ENCODE data around the gene CEMP1. TPM values are rescaled to one million over a fixed set of nuclear protein-coding genes. Genes with fewer than 3 reads are reported as not detected.
"Not testable (repeated sequence)": the region's sequence is repeated elsewhere in the genome, so short reads cannot be mapped to it uniquely, and the experiment has no call there.

CEMP1 gene
- total RNA-seq, 1 experiment from 2014 or later, result 0.08 TPM

DNA sequence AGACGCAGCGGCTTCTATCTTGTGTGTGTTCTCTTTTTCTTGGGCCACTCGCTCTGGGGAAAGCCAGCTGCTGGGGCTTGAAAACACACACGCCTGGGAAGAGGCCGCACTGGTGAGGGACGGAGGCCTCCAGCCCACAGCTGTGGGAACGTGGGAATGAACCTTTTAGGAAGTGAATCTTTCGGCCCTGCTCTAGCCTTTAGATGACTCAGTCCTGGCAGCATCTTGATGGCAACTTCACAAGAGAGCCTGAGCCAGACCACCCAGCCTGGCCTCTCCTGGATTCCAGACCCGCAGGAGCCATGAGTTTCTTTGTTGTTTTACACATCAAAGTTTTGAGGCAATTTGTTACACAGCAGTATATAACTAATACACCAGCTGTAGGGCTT is 4.4 kb upstream of the CEMP1 start:
- DNase-seq (ENCODE audit: low spot score), result no peak

DNA sequence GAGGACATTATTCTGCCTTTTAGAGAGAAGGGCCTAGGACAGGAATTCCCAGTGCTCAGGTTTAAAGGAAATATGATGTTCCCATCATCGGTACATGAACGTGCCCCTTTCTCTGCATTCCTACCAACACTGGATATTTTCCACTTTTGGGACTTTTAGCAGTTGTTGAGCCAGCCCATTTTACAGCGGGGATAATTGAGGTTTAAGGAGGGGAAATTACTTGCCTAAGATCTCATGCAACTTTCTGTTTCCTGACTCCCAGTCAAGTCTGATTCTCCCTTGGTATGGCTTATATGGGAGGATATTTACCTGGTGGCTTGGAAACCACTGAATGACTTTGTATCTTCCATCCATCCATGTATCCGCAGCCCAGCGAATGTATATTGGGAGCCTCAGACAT is 3.1 kb upstream of the CEMP1 start:
- not testable (repeated sequence) for DNase-seq (ENCODE audit: low spot score)

DNA sequence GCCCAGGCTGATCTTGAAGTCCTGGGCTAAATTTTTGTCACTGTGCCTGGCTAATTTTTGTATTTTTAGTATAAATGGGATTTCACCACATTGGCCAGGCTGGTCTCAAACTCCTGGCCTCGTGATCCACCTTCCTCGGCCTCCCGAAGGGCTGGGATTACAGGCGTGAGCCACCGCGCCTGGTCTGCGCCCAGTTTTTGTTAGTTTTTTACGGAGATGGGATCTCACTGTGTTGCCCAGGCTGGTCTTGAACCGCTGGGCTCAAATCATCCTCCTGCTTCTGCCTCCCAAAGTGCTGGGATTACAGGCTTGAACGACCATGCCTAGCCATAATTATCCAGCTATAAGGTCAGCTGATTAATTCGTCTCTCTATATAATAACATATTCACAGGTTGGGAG is 2.7 kb upstream of the CEMP1 start:
- no peak for DNase-seq (ENCODE audit: low spot score)

DNA sequence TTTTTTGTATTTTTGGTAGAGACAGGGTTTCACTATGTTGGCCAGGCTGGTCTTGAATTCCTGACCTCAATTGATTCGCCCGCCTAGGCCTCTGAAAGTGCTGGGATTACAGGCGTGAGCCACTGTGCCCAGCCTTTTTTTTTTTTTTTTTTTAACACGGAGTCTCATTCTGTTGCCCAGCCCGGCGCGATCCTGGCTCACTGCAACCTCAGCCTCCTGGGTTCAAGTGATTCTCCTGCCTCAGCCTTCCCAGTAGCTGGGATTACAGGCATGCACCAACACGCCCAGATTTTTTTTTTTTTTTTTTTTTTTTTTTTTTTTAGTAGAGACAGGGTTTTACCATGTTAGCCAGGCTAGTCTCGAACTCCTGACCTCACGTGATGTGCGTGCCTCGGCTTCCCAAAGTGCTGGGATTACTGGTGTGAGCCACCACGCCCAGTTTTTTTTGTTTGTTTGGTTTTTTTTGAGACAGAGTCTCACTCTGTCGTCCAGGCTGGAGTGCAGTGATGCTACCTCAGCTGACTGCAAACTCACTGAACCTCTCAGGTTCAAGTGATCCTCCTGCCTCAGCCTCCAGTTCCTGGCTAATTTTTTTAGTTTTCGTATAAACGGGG is 2.0 kb upstream of the CEMP1 start:
- DNase-seq (ENCODE audit: low spot score), result not testable (repeated sequence)

DNA sequence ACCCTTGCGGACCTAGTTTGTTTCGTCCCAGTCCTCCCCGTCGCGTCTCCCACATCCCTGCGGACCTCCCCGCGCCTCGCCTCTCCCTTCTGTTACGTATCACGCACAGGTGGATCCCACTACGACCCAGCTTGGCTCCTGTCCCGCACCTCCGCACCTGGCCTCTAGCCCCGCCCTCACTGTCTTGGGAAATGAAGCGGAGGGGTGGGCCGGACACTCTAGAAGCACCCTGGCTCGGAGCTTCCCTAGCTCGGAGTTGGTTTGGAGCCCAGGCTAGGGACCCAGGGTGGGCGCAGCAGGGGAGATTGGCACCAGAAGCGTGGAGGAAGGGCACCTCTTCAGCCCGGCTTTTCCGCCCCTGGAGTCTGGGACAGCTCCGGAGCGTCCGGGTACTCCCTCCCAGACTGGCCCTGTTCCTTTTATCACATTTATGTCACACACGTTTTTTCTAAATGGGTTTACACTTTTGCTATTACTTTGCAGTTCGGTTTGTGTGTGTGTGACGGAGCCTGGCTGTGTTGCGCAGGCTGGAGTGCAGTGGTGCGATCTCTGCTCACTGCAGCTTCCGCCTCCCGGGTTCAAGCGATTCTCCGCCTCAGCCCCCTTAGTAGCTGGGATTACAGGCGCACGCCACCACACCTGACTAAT is 1.4 kb upstream of the CEMP1 start:
- no peak for DNase-seq (ENCODE audit: low spot score)

DNA sequence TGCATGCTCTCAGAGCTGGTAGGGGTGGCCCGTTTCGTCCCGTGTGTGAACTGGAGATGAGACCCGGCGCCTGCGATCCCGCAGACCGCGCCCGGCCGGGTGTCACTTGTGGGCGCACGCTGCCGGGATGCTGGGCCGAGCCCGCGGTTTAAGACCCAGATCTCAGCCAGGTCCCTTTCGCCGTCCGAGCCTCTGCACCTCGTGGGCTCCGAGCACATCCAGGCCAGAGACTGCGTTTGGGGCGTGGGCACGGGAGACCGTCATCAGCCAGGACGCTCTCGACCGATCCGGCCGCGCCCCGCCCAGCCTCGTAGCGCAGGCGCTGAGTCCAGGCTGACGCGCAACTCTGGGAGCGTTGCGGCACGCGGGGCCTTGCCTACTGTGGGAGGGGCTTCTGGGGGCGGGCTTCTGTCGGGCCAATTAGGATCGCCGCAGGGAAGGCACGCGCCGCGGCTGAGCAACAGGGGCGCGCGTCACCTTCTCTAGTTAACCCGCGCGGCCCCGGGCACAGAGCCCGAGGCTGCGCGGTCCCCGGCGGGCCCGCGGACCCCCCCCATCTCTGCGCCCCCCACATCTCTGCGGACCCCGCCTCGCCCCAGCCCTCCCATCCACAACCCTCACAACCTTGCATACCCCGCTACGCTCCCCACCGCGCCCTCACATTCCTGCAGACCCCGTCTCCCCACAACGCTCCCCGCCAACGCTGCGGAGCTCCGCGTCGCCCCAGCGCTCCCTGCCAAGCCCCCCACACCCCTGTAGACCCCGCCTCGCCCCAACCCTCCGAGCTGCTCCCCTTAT is 687 bp upstream of the CEMP1 start:
- DNase-seq (ENCODE audit: low spot score), result peak; percentile 95

DNA sequence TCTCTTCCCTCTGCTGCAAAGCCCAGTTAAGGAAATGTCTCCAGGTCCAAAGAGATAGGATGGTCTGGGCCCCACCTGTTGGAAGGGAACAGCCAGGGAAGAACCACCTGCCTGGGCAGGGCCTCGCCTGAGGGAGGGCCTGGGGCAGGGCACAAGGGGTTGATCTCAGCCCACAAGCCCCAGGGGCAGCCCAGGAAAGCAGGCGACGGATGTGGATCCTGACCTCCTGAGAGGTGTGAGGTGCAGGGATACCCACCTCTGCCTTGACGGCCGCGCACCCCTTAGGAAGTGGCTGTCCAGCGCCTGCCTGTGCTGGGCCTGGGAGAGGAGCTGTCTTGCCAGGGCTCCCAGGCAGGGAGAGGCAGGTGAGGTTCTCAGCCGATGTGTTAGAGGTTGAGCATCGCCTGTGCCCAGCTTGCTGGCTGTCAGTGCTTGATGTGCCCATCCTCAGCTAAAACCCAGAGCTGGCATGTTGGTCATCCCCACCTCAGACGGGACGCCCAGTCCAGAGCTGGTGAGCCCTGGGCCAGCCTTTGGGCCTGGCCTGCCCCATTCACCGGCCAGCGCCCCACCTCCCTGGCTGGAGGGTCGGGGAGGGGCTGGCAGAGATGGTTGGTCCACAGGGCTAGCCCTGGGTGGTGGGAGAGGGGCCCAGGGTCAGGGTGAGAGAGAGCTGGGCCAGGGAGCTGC is 434 bp downstream of the CEMP1 start:
- no peak for DNase-seq (ENCODE audit: low spot score)

DNA sequence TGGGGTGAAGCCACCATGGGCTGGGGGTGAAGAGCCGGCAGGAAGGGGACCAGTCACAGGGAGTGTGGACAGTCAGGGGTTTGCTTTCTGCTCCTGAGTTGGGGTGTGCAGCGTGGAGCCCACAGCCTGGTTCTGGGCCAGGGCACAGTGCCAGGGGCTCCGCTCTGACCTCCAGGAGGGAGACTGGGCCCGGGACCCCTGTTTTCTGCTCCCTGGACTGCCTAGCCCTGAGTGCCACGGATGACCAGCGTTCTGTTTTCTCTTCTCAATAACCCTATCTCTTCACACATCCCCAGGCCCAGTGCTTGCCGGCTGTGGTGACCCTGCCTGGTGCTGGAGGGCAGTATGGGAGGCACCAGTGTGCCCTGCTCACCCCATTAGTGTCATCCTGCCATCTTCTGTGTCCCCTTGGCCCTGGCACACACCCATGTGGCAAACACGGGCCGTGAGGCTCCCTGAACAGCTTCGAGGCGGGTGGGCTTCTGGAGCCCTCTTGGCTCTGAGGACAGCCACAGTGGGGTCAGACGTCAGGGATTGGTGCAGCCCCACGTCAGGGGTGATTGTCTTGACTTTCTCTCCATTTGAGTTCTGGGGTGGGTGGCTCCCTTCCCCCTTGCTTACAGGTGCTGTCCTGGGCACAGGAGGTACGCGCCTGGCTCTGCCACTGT is 1.1 kb downstream of the CEMP1 start:
- no peak for DNase-seq (ENCODE audit: low spot score)

DNA sequence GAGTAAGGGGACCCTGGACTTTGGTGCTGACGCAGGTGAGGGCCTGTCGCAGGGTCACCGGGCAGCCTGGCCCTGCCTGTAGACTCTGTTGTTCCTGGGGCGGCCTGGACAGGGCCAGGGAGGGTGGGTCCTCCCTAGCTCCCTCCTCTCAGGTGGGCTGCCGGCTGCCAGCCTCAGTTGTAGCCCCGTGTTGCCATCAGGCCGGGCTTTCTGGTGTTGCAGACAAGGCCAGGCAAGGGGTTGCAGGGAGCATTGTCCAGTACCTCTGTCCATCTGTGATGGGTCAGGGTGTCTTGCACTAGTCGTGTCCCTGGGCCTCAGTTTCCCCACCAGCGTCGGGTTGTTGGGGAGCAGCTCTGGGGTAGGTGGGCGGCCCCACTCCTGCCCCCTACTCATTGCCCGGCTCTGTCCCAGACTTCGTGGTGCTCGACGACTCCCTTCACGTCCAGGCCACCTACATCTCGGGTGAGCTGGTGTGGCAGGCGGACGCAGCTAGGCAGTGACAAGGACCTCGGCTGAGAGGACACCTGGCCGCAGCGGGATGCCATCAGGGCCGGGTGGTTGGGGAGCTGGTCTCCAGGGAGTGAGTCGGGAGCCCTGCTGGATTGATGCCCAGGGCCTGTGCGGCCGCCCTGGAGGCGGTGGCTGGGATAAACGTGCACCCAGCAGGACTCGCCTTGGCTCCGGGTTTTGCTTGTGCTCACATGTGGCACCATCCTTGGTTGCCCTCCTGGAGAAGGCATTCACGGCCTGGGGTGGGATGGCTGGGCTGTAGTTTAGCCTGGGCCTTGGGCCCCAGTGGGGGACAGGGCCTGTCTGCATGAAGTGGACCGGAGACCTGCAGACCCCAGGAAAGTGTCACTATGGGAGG is 1.9 kb downstream of the CEMP1 start:
- DNase-seq (ENCODE audit: low spot score), result no peak

DNA sequence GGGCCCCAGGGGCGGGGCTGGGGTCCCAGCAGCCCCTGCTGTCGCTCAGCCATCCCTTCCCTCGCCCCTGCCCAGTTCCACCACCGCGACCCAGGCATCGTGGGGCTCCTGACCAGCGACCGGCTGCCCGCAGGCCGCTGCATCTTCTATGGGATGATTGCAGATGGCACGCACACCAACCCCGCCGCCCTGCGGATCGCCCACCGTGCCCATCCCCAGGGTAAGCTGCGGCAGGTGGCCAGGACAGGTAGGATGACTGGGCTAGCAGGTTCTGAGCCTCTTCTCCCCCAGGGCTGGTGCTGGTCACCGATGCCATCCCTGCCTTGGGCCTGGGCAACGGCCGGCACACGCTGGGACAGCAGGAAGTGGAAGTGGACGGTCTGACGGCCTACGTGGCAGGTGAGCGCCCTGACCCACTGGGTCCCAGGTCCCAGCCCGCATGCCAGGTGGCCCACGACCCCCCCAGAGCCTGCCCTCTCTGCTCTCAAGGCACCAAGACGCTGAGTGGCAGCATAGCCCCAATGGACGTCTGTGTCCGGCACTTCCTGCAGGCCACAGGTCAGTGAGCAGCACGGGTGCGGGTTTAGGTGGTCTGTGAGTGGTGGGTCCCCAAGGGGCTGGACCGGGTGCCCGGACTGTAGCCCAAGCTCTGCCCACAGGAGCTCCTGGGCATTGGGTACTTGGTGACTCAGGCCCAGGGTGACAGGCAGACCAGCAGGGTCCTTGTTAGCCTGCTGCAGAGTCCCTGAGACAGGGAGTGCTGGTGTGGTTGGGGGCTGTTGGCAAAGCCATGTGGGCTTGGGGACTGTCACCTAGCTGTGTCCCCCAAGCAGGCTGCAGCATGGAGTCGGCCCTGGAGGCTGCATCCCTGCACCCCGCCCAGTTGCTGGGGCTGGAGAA is 2.8 kb downstream of the CEMP1 start:
- DNase-seq (ENCODE audit: low spot score), result no peak

DNA sequence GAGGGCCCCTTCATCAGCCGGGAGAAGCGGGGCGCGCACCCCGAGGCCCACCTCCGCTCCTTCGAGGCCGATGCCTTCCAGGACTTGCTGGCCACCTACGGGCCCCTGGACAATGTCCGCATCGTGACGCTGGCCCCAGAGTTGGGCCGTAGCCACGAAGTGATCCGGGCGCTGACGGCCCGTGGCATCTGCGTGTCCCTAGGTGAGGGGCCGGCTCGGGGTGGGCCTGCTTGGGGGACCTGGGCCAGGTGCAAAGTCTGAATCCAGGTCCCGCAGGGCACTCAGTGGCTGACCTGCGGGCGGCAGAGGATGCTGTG is 3.5 kb downstream of the CEMP1 start:
- no peak for DNase-seq (ENCODE audit: low spot score)

DNA sequence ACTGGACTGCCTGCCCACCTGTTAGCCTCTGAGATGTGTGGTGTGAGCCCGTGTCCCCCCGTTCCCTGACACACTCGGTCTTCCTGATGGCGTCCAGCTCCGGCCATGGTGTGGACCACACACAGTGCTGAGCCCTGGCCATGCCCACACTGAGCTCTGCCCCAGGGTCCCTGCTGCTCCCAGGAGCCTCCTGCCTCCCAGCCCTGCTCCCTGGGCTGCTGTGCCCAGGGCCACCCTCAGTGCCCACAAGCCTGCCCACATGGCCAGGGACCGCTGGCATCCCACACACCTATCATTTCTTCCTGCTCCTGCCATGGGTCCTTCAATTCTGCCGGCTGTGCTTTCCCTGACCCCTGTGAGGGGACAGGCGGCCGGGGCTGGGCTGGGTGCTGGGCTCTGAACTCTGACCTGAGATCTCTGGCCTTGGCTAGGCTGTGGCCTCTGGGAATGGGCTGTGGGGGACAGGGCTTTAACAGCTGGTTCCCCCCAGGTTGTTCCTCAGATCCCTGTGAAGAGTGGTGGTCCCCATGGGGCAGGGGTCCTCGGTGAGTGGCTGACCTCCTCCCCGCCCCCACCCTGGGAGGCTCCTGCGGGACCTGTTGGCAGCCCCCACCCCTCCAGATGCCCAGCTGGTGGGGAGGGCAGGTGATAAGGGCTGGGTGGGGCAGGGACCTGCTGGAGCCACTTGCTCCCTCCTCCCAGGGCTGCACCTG is 4.0 kb downstream of the CEMP1 start:
- no peak for DNase-seq (ENCODE audit: low spot score)

DNA sequence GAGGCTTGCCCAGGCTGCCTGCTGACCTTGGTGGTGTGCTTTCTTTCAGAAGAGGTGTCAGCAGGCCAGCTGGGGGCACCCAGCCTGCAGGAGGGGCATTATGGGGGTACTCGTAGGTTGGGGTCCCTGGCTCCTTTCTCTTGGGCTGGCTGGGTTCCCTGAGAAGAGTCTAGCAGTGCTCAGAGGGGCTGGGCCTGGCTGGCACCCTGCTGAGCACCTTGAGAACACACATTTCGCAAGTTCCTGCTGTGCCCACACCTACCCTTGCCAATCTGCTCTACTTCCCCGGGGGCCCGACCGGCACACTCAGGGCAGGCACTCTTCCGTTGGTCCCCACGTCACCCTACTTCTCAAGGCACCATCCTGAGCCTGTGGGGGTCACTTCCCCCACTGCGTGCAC is 5.1 kb downstream of the CEMP1 start:
- no peak for DNase-seq (ENCODE audit: low spot score)

DNA sequence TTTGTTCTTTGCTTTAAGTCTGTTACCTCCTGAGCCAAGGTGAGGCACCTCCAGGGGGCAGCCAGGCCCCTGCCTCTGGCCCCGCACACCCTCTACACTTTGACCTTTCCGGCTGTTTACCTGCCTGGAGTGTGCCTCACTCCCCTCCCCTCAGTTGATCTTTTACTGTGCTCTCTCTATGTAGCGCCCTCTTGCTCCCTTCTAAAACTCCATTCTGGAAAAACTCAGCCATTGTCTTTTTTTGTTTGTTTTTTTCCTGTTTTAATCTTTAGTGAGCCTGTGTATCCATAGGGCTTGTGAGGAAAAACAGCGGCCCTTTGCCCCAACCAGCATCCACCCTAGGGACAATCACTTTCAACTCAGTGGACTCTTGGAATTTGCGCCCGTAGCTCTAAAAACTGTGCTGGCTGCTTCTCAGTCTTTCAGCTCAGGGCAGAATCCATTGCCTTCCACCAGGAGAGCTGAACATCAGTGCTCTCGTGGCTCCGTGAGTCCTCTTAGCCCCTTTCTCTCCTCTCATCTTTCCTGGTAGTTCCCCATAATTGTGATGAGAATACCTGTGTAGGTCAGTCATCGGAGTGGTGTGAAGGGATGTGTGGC is 6.8 kb downstream of the CEMP1 start:
- DNase-seq (ENCODE audit: low spot score), result no peak

DNA sequence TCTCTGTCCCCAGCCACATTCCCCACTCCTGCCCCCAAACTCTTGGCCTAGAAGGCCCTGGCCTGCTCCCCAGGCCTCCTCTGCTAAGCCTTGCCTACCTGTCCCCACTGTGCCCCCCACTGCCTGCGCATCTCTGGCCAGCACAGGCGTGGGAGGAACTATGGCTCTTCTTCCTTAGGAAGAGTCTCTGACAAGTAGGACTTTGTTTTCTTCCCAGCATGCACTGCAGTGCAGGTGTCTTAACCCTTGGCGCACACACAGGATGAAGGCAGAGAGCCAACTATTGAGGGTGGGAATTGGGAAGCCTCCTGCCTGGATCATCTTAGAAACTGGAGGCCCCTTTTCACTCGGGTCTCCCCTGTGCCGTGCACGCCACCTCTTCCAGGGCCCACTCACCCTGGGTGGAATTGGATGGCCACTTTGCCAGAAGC is 7.4 kb downstream of the CEMP1 start:
- no peak for DNase-seq (ENCODE audit: low spot score)

DNA sequence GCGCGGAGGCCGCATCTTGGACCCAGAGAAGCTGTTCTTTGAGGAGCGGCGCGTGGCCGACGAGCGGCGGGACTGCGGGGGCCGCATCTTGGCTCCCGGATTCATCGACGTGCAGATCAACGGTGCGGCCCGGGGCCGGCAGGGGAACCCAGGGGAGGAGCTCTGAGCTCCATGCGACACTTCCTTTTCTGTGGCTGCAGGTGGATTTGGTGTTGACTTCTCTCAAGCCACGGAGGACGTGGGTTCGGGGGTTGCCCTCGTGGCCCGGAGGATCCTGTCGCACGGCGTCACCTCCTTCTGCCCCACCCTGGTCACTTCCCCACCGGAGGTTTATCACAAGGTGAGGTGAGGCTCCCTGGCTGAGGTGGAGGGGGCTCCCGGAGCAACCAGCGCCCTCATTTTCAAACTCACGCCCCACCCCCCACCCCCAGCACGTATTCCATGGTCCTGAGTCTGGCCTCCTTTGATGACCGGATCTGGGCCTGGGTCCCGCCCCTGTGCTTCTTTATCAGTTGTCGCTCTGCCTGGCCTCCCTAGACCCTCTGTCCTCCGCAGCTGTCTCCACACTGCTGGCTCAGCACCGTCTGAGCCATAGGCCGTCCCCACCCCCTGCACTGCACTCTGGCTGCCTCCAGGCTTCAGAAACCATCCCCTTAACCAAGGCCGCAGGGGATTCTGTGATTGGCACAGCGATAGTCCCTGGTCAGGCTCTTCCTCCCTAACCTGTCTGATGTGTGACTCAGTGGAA is 10.2 kb downstream of the CEMP1 start:
- no peak for DNase-seq (ENCODE audit: low spot score)

DNA sequence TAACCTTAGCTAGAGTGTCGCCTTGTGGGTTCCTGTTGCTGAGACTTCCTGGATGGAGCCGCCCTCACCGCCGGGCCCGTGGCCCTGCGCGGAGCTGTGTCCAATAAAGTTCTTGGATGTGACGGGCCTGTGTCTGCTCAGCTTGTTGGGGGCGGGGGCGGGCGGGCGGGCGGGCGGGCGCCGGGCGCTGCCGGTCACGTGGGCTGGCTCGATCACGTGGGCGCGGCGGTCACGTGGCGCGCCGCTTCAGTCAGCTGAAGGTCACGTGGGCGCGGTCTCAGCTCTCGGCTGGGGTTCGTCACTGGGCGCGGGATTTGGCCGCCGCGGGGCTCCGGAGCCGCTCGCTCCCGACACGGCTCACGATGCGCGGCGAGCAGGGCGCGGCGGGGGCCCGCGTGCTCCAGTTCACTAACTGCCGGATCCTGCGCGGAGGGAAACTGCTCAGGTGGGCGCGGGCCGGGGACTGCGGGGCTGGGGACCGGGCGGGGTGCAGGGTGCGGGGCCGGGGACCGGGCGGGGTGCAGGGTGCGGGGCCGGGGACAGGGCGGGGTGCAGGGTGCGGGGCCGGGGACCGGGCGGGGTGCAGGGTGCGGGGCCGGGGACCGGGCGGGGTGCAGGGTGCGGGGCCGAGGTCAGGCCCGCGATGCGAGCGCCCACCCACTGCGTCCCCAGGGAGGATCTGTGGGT is 11.0 kb downstream of the CEMP1 start, which contains the start of gene AMDHD2:
AMDHD2 (plus strand) TSS at position 275 of the 687 bp plus-strand sequence; CDS start at position 363, 88 bp downstream.
- DNase-seq (ENCODE audit: low spot score), result peak; percentile 83

DNA sequence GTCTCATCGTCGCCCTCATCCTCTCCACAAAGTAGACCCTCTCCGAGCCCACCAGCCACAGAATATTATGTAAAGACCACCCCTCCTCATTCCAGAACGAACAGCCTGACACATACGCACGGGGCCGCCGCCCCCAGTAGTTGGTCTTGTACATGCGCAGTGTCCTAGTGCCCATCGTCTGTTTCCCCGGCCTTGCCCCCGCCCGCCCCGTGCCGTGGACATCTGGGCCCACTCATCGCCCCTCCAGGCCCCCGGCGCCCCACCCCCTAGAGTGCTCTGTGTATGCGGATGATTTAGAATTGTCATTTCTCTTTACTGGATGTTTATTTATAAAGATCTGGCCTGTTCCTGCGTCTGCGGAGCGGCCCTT is 11.5 kb downstream of the CEMP1 start:
- no peak for DNase-seq (ENCODE audit: low spot score)
